GM13976 (cell line): ENCODE results near the gene HTT.
"Not testable (repeated sequence)": the region's sequence is repeated elsewhere in the genome, so short reads cannot be mapped to it uniquely, and the experiment has no call there.

Experiments used
- DNase-seq: peaks from one replicate; pipeline ENCODE4 v3.0.0; 2012; ENCODE audit warnings: low spot score
- CTCF ChIP-seq: IDR thresholded peaks from 2 replicates; pipeline ENCODE4 v1.5.1; 2012; ENCODE audit warnings: borderline replicate concordance, mild to moderate bottlenecking; ENCODE audit not compliant: insufficient read depth; ENCODE audit errors: extremely low read depth, missing control alignments, control extremely low read depth
- in situ Hi-C: fragments of 300-500 bp; cut with MboI; formaldehyde crosslinking; loops from one replicate; pipeline ENCODE4 v1.12.0; 2022; ENCODE audit warnings: low sequenced_read_pairs, mixed read lengths, inconsistent platforms; ENCODE audit not compliant: unreplicated experiment

HTT gene

GRCh38 chr4:3137908-3138307 lies 63.4 kb downstream of the HTT start:
- no peak for DNase-seq
- no peak for TF ChIP-seq CTCF
- in situ Hi-C loops, result no loop called here

DNA sequence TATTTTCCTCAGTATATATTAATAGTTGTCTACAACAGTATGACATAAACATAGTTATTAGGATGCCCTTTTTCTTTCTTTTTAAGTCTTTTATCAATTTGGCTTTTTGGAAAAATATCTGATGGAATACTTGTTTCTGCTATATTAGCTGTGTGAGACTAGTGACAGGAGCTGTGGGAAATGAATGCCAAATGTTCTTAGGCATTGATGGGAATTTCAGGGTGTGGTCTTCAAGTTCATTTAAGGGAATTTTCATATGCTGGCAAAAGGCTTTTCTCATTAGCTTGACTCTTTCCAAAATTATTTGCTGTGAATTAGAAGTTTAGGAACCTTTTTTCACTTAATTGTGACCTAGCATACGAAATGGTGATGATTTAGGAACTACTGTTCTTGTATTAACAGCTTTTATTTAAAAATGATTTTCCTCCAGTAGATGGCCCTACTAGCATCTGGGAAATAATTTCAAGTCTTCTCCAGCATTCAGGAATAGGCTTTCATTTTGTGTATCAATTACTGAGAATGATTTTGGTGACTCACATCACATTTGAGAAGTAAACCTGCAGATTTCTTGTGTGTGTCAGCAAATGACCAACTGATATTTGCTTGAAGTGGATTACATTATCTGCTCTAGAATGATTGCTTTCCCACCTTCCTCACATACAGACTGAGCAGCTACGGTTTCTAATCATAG lies 70.9 kb downstream of the HTT start:
- in situ Hi-C loops, result no loop called here
- no peak for TF ChIP-seq CTCF
- DNase-seq, result no peak

DNA sequence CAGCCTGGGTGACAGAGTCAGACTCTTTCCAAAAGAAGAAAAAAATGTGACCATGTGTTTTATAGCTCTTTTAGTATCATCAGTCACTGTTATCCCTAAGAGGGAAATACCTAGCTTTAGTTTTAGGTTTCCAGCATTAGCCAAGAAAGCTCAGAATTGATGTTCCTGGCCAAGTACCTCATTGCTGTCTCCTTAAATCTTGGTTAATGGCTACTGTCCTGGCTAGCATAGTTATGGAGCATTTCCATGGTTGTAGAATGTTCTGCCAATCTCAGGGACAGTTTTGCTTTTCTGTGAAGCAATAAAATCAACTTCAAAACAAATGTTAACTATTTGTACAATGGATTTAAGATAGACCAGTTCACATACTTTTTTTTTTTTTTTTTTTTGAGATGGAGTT lies 74.4 kb downstream of the HTT start:
- TF ChIP-seq CTCF, result no peak
- DNase-seq, result no peak
- in situ Hi-C loops, result no loop called here

GRCh38 chr4:3151238-3151637 lies 76.8 kb downstream of the HTT start:
- DNase-seq, in situ Hi-C loops: not testable (repeated sequence)

DNA sequence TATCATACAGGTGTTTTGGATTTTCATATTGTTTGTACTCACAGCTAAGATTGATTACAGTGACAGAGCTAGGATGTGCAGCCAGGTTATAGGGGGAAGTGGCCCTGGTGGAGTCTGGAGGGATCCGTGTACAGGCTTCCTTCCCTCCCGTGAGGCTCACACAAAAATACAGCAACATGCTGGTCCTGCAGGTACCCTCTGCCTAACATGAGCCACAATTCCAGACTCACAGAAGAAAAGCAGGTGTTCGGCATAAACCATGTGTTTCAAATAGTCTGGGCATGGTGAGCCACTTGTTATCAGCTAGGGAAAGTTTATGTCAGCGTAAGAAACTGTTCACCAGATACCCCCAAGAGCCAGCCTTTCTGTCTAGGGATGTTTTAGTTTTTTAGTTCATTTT lies 82.9 kb downstream of the HTT start:
- no peak for TF ChIP-seq CTCF
- in situ Hi-C loops, result no loop called here
- DNase-seq, result no peak

GRCh38 chr4:3158841-3159240 lies 84.4 kb downstream of the HTT start:
- no peak for DNase-seq
- no peak for TF ChIP-seq CTCF
- in situ Hi-C loops, result no loop called here

- no peak for TF ChIP-seq CTCF
- in situ Hi-C loops, result no loop called here
- DNase-seq, result no peak
Measured at GRCh38 chr4:3160438-3160837, 86.0 kb downstream of the HTT start.

DNA sequence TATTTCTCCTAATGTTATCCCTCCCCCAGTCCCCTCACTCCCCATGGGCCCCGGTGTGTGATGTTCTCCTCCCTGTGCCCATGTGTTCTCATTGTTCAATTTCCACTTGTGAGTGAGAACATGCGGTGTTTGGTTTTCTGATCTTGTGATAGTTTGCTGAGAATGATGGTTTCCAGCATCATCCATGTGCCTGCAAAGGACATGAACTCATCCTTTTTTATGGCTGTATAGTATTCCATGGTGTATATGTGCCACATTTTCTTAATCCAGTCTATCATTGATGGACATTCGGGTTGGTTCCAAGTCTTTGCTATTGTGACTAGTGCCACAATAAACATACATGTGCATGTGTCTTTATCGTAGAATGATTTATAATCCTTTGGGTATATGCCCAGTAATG lies 86.6 kb downstream of the HTT start:
- DNase-seq, in situ Hi-C loops: not testable (repeated sequence)

- DNase-seq, in situ Hi-C loops: not testable (repeated sequence)
Measured at GRCh38 chr4:3166434-3166833, 92.0 kb downstream of the HTT start.
